Measurements from ENCODE around the gene PGAM5. TPM values are rescaled to one million over a fixed set of nuclear protein-coding genes. Genes with fewer than 3 reads are reported as not detected.

The PGAM5 gene
- polyA plus RNA-seq, 1 donor from 2014 or later = 32.5 TPM

DNA sequence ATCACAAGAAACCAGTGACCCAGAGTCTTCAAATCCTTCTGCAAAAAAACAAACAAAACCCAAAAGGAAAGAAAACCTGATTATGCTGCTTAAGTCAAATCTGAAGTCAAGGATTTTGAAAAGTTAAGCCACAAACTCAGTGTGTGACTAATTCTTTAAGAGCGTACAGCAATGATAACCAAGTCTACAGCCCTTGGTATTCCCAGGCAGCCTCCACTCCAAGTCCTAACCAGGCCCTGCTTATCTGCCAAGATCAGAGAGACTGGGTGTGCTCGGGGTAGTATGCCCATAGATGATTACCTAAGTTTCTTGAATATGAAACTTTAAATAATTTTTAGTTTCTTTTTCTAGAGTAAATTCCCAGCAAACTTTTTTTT, 13.1 kb downstream of the PGAM5 start:
- Histone ChIP-seq H3K4me3 (ENCODE audit: low read length) (no peak overlapping the region), H2AFZ (ENCODE audit: low read depth, low read length) (no peak overlapping the region), H3K79me2 (replicated peaks; ENCODE audit: insufficient read depth, low read length) (no peaks in the 10 kb centered on the region), H3K4me2 (ENCODE audit: low read length) (no peak overlapping the region), H3F3A (ENCODE audit: insufficient read depth, low read length, poor library complexity, severe bottlenecking) (no peaks in the 10 kb centered on the region), H3K9me2 (ENCODE audit: insufficient read depth, low read length) (no peaks in the 10 kb centered on the region), H3K27me3 (ENCODE audit: insufficient read depth, low read depth, low read length) (no peaks in the 10 kb centered on the region), H3K9ac (ENCODE audit: low read length) (no peak overlapping the region), H3K9me3 (ENCODE audit: low read length) (no peaks in the 10 kb centered on the region), H4K20me1 (ENCODE audit: insufficient read depth) (no peaks in the 10 kb centered on the region), H3K27ac (ENCODE audit: low read length) (no peak overlapping the region), H3K36me3 (ENCODE audit: insufficient read depth, low read length) (no peaks in the 10 kb centered on the region)
- TF ChIP-seq RAD21 (conservative IDR thresholded peaks at IDR 0.05) (no peak), POLR2AphosphoS5 (IDR thresholded peaks at IDR 0.05) (no peak), EZH2 (IDR thresholded peaks at IDR 0.05; ENCODE audit: borderline replicate concordance, insufficient read depth, low read length, poor library complexity, severe bottlenecking) (no peak), EP300 (conservative IDR thresholded peaks at IDR 0.05; ENCODE audit: poor library complexity, severe bottlenecking) (no peak), SMC3 (conservative IDR thresholded peaks at IDR 0.05; ENCODE audit: poor library complexity) (no peak), TAF1 (IDR thresholded peaks at IDR 0.05; ENCODE audit: low read depth) (no peak), MXI1 (conservative IDR thresholded peaks at IDR 0.05; ENCODE audit: poor library complexity, severe bottlenecking) (no peak)
- TF ChIP-seq, protein P1, sequence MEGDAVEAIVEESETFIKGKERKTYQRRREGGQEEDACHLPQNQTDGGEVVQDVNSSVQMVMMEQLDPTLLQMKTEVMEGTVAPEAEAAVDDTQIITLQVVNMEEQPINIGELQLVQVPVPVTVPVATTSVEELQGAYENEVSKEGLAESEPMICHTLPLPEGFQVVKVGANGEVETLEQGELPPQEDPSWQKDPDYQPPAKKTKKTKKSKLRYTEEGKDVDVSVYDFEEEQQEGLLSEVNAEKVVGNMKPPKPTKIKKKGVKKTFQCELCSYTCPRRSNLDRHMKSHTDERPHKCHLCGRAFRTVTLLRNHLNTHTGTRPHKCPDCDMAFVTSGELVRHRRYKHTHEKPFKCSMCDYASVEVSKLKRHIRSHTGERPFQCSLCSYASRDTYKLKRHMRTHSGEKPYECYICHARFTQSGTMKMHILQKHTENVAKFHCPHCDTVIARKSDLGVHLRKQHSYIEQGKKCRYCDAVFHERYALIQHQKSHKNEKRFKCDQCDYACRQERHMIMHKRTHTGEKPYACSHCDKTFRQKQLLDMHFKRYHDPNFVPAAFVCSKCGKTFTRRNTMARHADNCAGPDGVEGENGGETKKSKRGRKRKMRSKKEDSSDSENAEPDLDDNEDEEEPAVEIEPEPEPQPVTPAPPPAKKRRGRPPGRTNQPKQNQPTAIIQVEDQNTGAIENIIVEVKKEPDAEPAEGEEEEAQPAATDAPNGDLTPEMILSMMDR (IDR thresholded peaks at IDR 0.05; ENCODE audit: poor library complexity, severe bottlenecking) = no peak
- TF ChIP-seq, protein P2, sequence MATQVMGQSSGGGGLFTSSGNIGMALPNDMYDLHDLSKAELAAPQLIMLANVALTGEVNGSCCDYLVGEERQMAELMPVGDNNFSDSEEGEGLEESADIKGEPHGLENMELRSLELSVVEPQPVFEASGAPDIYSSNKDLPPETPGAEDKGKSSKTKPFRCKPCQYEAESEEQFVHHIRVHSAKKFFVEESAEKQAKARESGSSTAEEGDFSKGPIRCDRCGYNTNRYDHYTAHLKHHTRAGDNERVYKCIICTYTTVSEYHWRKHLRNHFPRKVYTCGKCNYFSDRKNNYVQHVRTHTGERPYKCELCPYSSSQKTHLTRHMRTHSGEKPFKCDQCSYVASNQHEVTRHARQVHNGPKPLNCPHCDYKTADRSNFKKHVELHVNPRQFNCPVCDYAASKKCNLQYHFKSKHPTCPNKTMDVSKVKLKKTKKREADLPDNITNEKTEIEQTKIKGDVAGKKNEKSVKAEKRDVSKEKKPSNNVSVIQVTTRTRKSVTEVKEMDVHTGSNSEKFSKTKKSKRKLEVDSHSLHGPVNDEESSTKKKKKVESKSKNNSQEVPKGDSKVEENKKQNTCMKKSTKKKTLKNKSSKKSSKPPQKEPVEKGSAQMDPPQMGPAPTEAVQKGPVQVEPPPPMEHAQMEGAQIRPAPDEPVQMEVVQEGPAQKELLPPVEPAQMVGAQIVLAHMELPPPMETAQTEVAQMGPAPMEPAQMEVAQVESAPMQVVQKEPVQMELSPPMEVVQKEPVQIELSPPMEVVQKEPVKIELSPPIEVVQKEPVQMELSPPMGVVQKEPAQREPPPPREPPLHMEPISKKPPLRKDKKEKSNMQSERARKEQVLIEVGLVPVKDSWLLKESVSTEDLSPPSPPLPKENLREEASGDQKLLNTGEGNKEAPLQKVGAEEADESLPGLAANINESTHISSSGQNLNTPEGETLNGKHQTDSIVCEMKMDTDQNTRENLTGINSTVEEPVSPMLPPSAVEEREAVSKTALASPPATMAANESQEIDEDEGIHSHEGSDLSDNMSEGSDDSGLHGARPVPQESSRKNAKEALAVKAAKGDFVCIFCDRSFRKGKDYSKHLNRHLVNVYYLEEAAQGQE (IDR thresholded peaks at IDR 0.05; ENCODE audit: borderline replicate concordance) = no peak

DNA sequence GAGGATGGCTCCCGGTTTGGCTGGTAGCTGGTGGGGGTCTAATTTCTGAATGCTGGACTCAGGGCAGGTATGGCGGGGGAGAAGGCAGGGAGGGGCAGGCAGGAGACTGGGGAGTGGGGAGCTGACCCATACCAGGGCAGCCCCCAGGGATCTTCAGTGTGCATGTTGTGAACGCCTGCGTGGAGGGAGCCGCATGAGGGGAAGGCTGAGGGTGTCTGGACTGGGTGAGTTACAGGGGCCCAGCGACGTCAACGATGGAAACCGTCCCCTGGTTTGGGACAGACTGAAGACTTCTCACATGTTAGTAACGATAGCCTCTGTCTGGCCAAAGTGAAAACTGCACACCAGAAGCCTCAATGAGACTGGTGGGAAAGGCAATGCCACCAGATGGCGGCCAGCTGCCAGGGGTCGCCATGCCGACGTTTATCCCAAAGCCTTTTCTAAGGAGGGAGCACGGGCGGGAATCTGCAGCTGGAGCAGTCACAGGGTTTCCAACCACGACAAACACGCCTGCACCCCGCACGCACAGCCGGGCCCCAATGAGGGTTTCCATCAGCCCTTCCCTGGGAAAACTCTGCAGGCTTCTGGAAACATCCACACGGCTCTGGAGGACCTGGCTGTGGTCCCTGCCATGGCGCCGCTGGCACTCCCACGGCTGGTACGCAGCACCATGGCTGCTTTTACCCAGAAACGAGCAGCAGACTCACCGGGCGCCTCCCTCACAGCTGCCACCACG, 14.0 kb downstream of the PGAM5 start:
- no peak overlapping the region for H3K27ac ChIP-seq (ENCODE audit: low read length)
- no peaks in the 10 kb centered on the region for H4K20me1 ChIP-seq (ENCODE audit: insufficient read depth)
- H3K9ac ChIP-seq (ENCODE audit: low read length) = no peak overlapping the region
- TF ChIP-seq, protein P1 (IDR thresholded peaks at IDR 0.05; ENCODE audit: poor library complexity, severe bottlenecking) = no peak
- TF ChIP-seq POLR2AphosphoS5 (IDR thresholded peaks at IDR 0.05) (no peak), EP300 (conservative IDR thresholded peaks at IDR 0.05; ENCODE audit: poor library complexity, severe bottlenecking) (no peak), TAF1 (IDR thresholded peaks at IDR 0.05; ENCODE audit: low read depth) (no peak), RAD21 (conservative IDR thresholded peaks at IDR 0.05) (no peak)
- TF ChIP-seq, protein P2 (IDR thresholded peaks at IDR 0.05; ENCODE audit: borderline replicate concordance) = no peak
- H3K79me2 ChIP-seq (replicated peaks; ENCODE audit: insufficient read depth, low read length) = no peaks in the 10 kb centered on the region
- H2AFZ ChIP-seq (ENCODE audit: low read depth, low read length) = no peak overlapping the region
- no peak overlapping the region for H3K4me3 ChIP-seq (ENCODE audit: low read length)
- H3K36me3 ChIP-seq (ENCODE audit: insufficient read depth, low read length) = no peaks in the 10 kb centered on the region
- no peaks in the 10 kb centered on the region for H3K9me2 ChIP-seq (ENCODE audit: insufficient read depth, low read length)
- no peaks in the 10 kb centered on the region for H3K27me3 ChIP-seq (ENCODE audit: insufficient read depth, low read depth, low read length)
- no peak overlapping the region for H3K4me2 ChIP-seq (ENCODE audit: low read length)
- H3K9me3 ChIP-seq (ENCODE audit: low read length) = no peaks in the 10 kb centered on the region
- H3F3A ChIP-seq (ENCODE audit: insufficient read depth, low read length, poor library complexity, severe bottlenecking) = no peaks in the 10 kb centered on the region
